Measurements from ENCODE around the gene CAPRIN2. TPM values are rescaled to one million over a fixed set of nuclear protein-coding genes. Genes with fewer than 3 reads are reported as not detected.

Gene CAPRIN2
- total RNA-seq, 1 donor from 2014 or later: 30.2 TPM

DNA sequence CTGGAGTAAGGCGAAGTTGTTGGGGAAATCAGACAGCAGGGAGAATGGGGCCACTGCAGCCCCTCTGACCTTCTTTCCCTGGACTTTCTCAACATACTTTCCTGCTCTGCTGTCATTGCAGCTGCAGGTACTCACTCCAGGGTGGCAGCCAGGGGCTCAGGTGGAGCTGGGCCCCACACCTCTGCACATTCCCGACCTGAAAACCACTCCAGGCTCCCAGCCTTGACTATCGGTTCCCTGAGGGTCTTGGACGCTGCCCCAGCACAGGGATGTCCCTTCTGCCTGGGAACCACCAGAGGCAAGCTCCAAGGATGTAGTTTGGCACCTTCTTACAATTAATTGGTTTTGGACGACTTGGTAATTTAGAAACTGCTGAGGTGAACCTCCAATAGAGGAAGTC, 24.8 kb upstream of the CAPRIN2 start:
- DNase-seq (ENCODE audit: low read depth): no peak
- Histone ChIP-seq H3K4me3 (ENCODE audit: low read depth, low read length) (no peak overlapping the region), H3K27me3 (ENCODE audit: control insufficient read depth, insufficient read depth, low read length) (no peaks in the 10 kb centered on the region), H3K36me3 (ENCODE audit: control insufficient read depth, insufficient read depth, low read length) (no peaks in the 10 kb centered on the region)
- TF ChIP-seq CTCF (IDR thresholded peaks at IDR 0.05; ENCODE audit: insufficient read depth, low read length, poor library complexity, severe bottlenecking): no peak

DNA sequence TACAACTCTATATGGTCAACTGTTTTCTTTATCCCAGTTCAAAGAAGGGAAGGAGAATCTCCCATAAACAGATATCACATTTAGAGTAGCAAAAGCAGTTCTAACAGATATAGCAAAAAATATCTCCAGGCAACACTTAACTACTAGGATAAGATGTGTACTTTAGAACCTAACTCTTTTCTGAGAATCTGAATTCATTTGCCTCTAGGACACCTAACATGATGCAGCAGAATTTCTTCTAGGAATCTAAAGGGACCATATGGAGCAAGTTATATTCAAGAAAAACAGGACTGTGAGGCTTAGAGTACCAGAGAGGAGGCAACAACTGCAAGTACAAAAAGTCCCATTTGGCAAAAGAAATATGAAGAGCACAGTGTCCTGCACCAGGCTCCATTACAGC, 24.4 kb upstream of the CAPRIN2 start:
- Histone ChIP-seq H3K4me3 (ENCODE audit: low read depth, low read length) (no peak overlapping the region), H3K36me3 (ENCODE audit: control insufficient read depth, insufficient read depth, low read length) (no peaks in the 10 kb centered on the region), H3K27me3 (ENCODE audit: control insufficient read depth, insufficient read depth, low read length) (no peaks in the 10 kb centered on the region)
- DNase-seq (ENCODE audit: low read depth): no peak
- TF ChIP-seq CTCF (IDR thresholded peaks at IDR 0.05; ENCODE audit: insufficient read depth, low read length, poor library complexity, severe bottlenecking): no peak

GRCh38 chr12:30774599-30774998, 19.8 kb upstream of the CAPRIN2 start:
- H3K36me3 ChIP-seq (ENCODE audit: control insufficient read depth, insufficient read depth, low read length): no peaks in the 10 kb centered on the region
- H3K27me3 ChIP-seq (ENCODE audit: control insufficient read depth, insufficient read depth, low read length): no peaks in the 10 kb centered on the region
- DNase-seq (ENCODE audit: low read depth): no peak
- H3K4me3 ChIP-seq (ENCODE audit: low read depth, low read length): no peak overlapping the region
- no peak for TF ChIP-seq CTCF (IDR thresholded peaks at IDR 0.05; ENCODE audit: insufficient read depth, low read length, poor library complexity, severe bottlenecking)

- Histone ChIP-seq H3K4me3 (ENCODE audit: low read depth, low read length) (no peak overlapping the region), H3K27me3 (ENCODE audit: control insufficient read depth, insufficient read depth, low read length) (no peaks in the 10 kb centered on the region), H3K36me3 (ENCODE audit: control insufficient read depth, insufficient read depth, low read length) (no peaks in the 10 kb centered on the region)
- no peak for DNase-seq (ENCODE audit: low read depth)
- TF ChIP-seq CTCF (IDR thresholded peaks at IDR 0.05; ENCODE audit: insufficient read depth, low read length, poor library complexity, severe bottlenecking): no peak
Measured at GRCh38 chr12:30769802-30770201, 15.1 kb upstream of the CAPRIN2 start.

GRCh38 chr12:30764251-30764650, 9.5 kb upstream of the CAPRIN2 start:
- no peak overlapping the region for H3K4me3 ChIP-seq (ENCODE audit: low read depth, low read length)
- no peak for DNase-seq (ENCODE audit: low read depth)
- H3K27me3 ChIP-seq (ENCODE audit: control insufficient read depth, insufficient read depth, low read length): no peaks in the 10 kb centered on the region
- H3K36me3 ChIP-seq (ENCODE audit: control insufficient read depth, insufficient read depth, low read length): no peaks in the 10 kb centered on the region
- no peak for TF ChIP-seq CTCF (IDR thresholded peaks at IDR 0.05; ENCODE audit: insufficient read depth, low read length, poor library complexity, severe bottlenecking)

- no peak overlapping the region for H3K4me3 ChIP-seq (ENCODE audit: low read depth, low read length)
- H3K36me3 ChIP-seq (ENCODE audit: control insufficient read depth, insufficient read depth, low read length): no peaks in the 10 kb centered on the region
- no peak for TF ChIP-seq CTCF (IDR thresholded peaks at IDR 0.05; ENCODE audit: insufficient read depth, low read length, poor library complexity, severe bottlenecking)
- no peak for DNase-seq (ENCODE audit: low read depth)
- H3K27me3 ChIP-seq (ENCODE audit: control insufficient read depth, insufficient read depth, low read length): no peaks in the 10 kb centered on the region
Measured at GRCh38 chr12:30763053-30763452, 8.3 kb upstream of the CAPRIN2 start.
